BE2C (cell line): ENCODE results near the gene CDH15.

Experiments used
- DNase-seq: peaks from one replicate; pipeline ENCODE4 v3.0.0-alpha.2; 2020
- H3K27me3 ChIP-seq: fragments of 250-450 bp; sonication (Bioruptor Pico); 2 replicates; pipeline ENCODE4 v1.5.1; 2020; ENCODE audit warnings: mild to moderate bottlenecking
- H3K36me3 ChIP-seq: fragments of 250-450 bp; sonication (Bioruptor Pico); 2 replicates; pipeline ENCODE4 v1.5.1; 2020; ENCODE audit warnings: mild to moderate bottlenecking
- H3K4me1 ChIP-seq: fragments of 250-450 bp; sonication (Bioruptor Pico); 2 replicates; pipeline ENCODE4 v1.5.1; 2020
- H3K4me3 ChIP-seq: 2 replicates; pipeline ENCODE4 v1.5.1; 2011; ENCODE audit warnings: low read depth, low read length
- H3K9me3 ChIP-seq: fragments of 250-450 bp; sonication (Bioruptor Pico); 2 replicates; pipeline ENCODE4 v1.5.1; 2020
- CTCF ChIP-seq: IDR thresholded peaks from 2 replicates; pipeline ENCODE4 v1.5.1; 2012; ENCODE audit warnings: mild to moderate bottlenecking, low read depth, low read length

Gene CDH15

GRCh38 chr16:89174055-89174827 is 2.7 kb downstream of the CDH15 start:
- Histone ChIP-seq H3K36me3 (no peaks in the 10 kb centered on the region), H3K4me3 (no peak overlapping the region), H3K27me3 (peaks cover 27% of the 10 kb centered on the region), H3K4me1 (no peaks in the 10 kb centered on the region; the same call in 1 of the 2 replicates), H3K9me3 (no peaks in the 10 kb centered on the region)
- no peak for TF ChIP-seq CTCF
- DNase-seq = no peak

GRCh38 chr16:89174877-89175276 is 3.3 kb downstream of the CDH15 start:
- Histone ChIP-seq H3K27me3 (peaks cover 28% of the 10 kb centered on the region), H3K9me3 (no peaks in the 10 kb centered on the region), H3K36me3 (no peaks in the 10 kb centered on the region), H3K4me1 (no peaks in the 10 kb centered on the region; the same call in 1 of the 2 replicates), H3K4me3 (no peak overlapping the region)
- no peak for DNase-seq
- TF ChIP-seq CTCF = no peak

- H3K27me3 ChIP-seq = peaks cover 28% of the 10 kb centered on the region
- no peaks in the 10 kb centered on the region for H3K9me3 ChIP-seq
- H3K36me3 ChIP-seq = no peaks in the 10 kb centered on the region
- no peak for TF ChIP-seq CTCF
- no peak overlapping the region for H3K4me3 ChIP-seq
- DNase-seq = no peak
- no peaks in the 10 kb centered on the region; the same call in 1 of the 2 replicates for H3K4me1 ChIP-seq
These were observed 4.0 kb downstream of the CDH15 start for GRCh38 chr16:89175280-89176146.

- peaks cover 24% of the 10 kb centered on the region for H3K27me3 ChIP-seq
- no peaks in the 10 kb centered on the region; the same call in 1 of the 2 replicates for H3K4me1 ChIP-seq
- DNase-seq = no peak
- H3K4me3 ChIP-seq = no peak overlapping the region
- no peak for TF ChIP-seq CTCF
- H3K9me3 ChIP-seq = no peaks in the 10 kb centered on the region
- H3K36me3 ChIP-seq = no peaks in the 10 kb centered on the region
These were observed 4.7 kb downstream of the CDH15 start for GRCh38 chr16:89176147-89176690.

GRCh38 chr16:89176717-89177116 is 5.2 kb downstream of the CDH15 start:
- no peak for DNase-seq
- H3K4me3 ChIP-seq = no peak overlapping the region

More at GRCh38 chr16:89176717-89177116, 5.2 kb downstream of the CDH15 start:
- no peak for TF ChIP-seq CTCF
- H3K4me1 ChIP-seq = no peaks in the 10 kb centered on the region; the same call in 1 of the 2 replicates
- peaks cover 24% of the 10 kb centered on the region for H3K27me3 ChIP-seq
- H3K9me3 ChIP-seq = no peaks in the 10 kb centered on the region
- no peaks in the 10 kb centered on the region for H3K36me3 ChIP-seq
